Activated CD4-positive, alpha-beta T cell treated with anti-CD3 and anti-CD28 coated beads for 36 hours (primary cell): Measurements from ENCODE around the gene ADPRS. TPM values are rescaled to one million over a fixed set of nuclear protein-coding genes. Genes with fewer than 3 reads are reported as not detected.

Experiments
- ATAC-seq: fragments of 200-7000 bp; cut with Tn5 transposase; one replicate; pipeline ENCODE4 v1.10.0; 2021; ENCODE audit warnings: mild to moderate bottlenecking, moderate library complexity
- CTCF ChIA-PET: fragments of 350-600 bp; sonication (Branson Sonifier 250); formaldehyde crosslinking; loops from one replicate; lab custom pipeline; 2021; ENCODE audit warnings: antibody characterized with exemption; lab: Charles Lee
- POLR2A ChIA-PET: fragments of 350-600 bp; sonication (Branson Sonifier 250); formaldehyde crosslinking; loops from one replicate; lab custom pipeline; 2021; ENCODE audit warnings: antibody characterized with exemption, inconsistent platforms; lab: Charles Lee
- DNase-seq: peaks from one replicate; pipeline ENCODE4 v3.0.0-alpha.2; 2020
- H3K27ac Mint-ChIP-seq: one replicate; pipeline ENCODE4 v1.8.0; 2021; ENCODE audit warnings: mixed read lengths
- H3K27me3 Mint-ChIP-seq: one replicate; pipeline ENCODE4 v1.8.0; 2021; ENCODE audit warnings: mixed read lengths
- H3K36me3 Mint-ChIP-seq: one replicate; pipeline ENCODE4 v1.8.0; 2021; ENCODE audit warnings: low read depth, mixed read lengths
- H3K4me1 Mint-ChIP-seq: one replicate; pipeline ENCODE4 v1.8.0; 2021; ENCODE audit warnings: mixed read lengths
- H3K4me3 Mint-ChIP-seq: one replicate; pipeline ENCODE4 v1.8.0; 2021; ENCODE audit warnings: mild to moderate bottlenecking, moderate library complexity, mixed read lengths
- H3K9me3 Mint-ChIP-seq: one replicate; pipeline ENCODE4 v1.8.0; 2021; ENCODE audit warnings: low read depth, mixed read lengths
- intact Hi-C, 2 experiments: fragments of 100-400 bp; cut with DNase I in 1 of 2; cut with micrococcal nuclease in 1 of 2; formaldehyde crosslinking; loops; one replicate each; pipeline versions ENCODE4 v1.14.2 to v1.15.1; 2022 to 2024; cut with DNase I, micrococcal nuclease
- total RNA-seq, 2 experiments: library from RNA; stranded (reverse); gene quantifications; one replicate each; pipeline ENCODE4 v1.2.3, GENCODE V29; 2021

ADPRS gene
- total RNA-seq, 2 experiments from 2014 or later, result 34.0 to 43.9 TPM

DNA sequence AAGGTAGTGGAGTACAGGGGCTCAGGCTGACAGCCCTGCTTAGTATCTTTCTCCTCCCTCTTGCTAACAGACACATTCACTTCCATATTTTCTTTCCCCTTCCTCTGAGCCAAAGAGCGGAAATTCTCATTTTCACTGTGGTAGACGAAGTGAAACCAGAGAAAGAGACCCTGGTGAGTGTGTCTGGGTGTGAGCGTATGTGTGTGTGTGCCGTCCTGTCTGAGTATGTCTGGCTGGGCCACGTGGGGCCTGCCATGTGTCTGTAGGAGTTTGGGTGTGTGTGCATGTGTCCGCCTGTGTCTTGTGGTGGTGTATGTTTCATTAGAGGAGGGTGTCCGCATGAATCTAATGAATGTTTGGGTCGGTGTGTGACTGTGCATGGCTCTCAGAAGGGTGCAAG is 34.7 kb downstream of the ADPRS start:
- Mint-ChIP-seq H3K9me3 (no peaks in the 10 kb centered on the region), H3K4me1 (peaks cover 20% of the 10 kb centered on the region), H3K4me3 (no peak overlapping the region), H3K36me3 (no peaks in the 10 kb centered on the region), H3K27me3 (peaks cover 41% of the 10 kb centered on the region), H3K27ac (no peak overlapping the region)
- POLR2A ChIA-PET, result interaction anchor here (0.7 kb wide), 1 partner anchor 12 kb away, joined by 3 read pairs; no protein-coding TSS in a partner anchor
- CTCF ChIA-PET, result no interaction called here
- DNase-seq (peak; percentile 51), ATAC-seq (peak; percentile 73)
- intact Hi-C loops, result no loop called here

DNA sequence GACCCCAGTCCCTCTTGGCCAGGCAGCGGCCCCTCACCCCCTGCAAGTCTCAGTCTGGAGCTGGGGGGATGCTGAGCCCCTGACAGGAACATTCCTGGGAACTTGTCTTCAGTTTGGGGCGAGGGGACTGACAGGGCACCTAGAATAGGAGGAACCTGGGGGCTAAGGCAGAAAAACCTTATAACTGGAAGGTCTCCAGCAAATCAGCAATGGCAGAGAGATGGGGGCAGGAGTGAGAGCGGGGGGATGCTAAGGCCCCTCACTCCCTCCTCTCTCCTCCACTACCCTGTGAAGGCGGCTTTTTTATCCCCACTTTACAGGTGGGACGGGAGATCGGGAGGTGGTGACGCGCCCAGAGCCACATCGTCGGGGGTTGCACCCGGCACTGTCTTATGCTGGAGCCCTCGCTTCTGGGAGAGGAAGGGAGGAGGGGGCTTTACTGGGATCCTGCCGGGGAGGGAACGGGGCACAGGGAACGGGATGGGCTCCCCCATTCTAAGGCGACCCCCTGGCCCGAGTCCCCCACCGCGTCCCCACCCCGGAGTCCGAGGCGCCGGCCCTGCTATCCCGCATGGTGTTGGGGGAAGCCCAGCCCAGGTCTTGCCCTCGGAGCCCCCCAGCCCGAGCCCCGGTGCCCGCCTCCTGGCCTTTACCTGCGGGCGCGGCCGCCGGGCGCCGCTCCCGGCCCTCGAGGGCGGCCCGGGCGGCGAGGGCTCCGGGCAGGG is 35.9 kb downstream of the ADPRS start:
- ChIA-PET POLR2A (no interaction called here), CTCF (no interaction called here)
- no peaks in the 10 kb centered on the region for H3K9me3 Mint-ChIP-seq
- no peaks in the 10 kb centered on the region for H3K36me3 Mint-ChIP-seq
- H3K4me1 Mint-ChIP-seq, result peaks cover 20% of the 10 kb centered on the region
- ATAC-seq (no peak), DNase-seq (no peak)
- H3K4me3 Mint-ChIP-seq, result peak overlapping the region; percentile 15
- no peak overlapping the region for H3K27ac Mint-ChIP-seq
- intact Hi-C loops, result no loop called here
- peaks cover 41% of the 10 kb centered on the region for H3K27me3 Mint-ChIP-seq

DNA sequence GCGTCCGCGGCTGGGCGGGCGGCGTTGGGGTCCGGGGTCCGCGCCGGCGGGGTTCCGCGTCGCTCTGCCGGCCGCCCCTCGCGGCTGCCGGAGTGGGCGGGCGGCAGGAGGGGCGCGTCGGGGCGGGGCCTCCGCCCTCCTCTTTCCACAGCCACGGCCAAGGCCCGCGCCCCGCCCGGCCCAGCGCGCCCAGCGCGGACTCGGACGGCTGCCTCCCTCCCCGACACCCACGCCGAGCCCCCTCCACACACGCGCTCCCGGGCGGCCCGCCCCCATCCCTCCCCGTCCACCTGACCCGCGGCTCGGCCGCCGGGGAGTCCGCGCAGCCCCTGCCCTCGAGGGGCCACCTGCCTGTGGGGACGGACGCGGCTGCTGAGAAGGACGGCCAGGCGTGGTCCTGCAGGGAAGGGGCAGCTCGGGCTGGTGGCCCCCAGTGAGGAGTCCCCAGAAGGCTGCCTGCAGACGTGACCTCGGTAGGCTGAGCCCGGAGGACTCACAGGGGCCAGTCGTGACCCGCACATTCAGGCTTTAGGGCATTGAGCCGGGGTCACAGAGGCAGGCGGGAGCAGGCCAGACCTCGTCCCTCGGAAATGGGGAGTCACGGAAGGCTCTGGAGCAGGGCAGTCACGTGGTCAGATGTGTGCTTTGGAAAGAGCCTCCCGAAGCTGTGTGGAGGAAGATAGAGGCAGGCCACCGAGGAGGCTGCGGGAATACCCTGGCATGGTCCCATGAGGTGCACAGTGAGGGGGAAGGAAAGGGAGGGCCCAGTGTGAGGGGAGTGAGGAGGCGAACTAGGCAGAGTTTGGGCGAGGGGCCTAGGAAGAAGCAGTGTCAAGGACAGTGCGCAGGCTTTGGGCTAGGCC is 36.7 kb downstream of the ADPRS start, which contains the start of gene COL8A2:
Gene COL8A2 (minus strand): TSS at position 94 of the 863 bp plus-strand sequence. CDS start 24,980 bp downstream, outside the sequence.
- Mint-ChIP-seq H3K4me3 (peak within 1 kb of the TSS; percentile 15), H3K27ac (no peak within 1 kb of the TSS), H3K27me3 (peaks cover 41% of the 10 kb centered on the region), H3K9me3 (no peaks in the 10 kb centered on the region), H3K4me1 (peaks cover 20% of the 10 kb centered on the region), H3K36me3 (no peaks in the 10 kb centered on the region)
- no peak for DNase-seq
- intact Hi-C loops, result no loop called here
- ChIA-PET POLR2A (no interaction called here), CTCF (no interaction called here)
- ATAC-seq, result no peak

DNA sequence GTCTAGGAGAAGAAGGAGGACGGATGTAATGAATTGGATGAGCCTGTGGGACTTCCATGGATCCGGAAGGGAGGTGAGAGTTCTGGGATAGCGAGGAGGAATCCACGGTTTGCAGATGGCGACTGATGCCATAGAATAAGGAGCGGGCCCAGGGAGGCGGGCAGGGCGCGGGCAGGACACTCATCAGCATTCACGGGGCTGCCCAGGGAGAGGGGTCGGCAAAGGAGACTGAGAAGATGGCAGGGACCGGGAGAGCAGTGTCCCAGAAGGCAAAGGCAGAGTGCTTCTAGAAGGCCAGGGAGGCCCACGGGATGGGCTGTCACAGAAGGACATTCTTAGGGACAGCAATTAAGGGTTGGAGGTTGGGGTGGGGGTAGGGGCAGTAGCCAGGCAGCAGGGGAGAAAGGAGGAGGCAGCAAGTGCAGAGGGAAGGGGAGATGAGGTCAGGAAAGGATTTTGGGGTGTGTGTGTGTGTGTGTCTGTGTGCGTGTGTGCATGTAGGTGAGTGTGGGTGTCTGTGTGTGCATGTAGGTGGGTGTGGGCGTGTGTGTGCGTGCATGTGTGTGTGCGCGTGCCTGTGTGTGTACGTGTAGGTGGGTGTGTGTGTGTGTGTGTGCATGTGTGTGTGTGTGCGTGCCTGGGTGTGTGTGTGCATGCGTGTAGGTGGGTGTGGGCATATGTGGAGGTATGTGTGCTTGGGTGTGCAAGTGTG is 37.5 kb downstream of the ADPRS start:
- intact Hi-C loops, result no loop called here
- POLR2A ChIA-PET, result interaction anchor here (0.6 kb wide), 1 partner anchor 180 kb away, joined by 3 read pairs; the partner anchor contains the start of gene SH3D21

DNA sequence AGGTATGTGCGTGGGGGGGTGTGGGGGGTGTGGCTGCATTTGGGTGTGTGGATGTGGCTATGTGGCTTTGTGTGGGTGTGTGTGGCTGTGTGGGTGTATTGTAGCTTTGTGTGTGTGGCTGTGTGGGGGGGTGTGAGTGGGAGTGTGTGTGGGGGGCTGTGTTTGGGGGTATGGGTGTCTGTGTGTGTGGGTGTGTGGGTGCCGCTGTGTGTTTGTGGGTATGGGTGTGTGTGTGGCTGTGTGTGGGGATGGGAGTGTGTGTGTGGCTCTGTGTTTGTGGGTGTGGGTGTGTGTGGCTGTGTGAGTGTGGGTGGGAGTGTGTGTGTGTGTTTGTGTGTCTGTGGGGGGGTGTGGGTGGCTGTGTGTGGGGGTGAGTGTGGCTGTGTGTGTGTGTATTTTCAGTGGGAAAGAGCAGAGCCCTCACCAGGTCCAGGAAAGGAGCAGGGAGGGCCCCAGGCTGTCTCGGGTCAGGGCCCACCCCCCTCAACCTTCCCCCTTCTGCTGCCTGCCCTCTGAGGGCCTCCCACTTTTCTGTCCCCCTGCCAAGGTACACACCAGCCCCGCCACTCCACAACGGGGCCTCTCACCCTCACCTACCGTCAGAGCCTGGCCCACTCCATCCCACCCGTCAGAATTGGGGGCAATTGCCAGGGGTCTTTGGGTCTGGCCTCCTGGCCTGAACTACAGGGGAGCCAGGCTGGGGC is 38.3 kb downstream of the ADPRS start:
- Mint-ChIP-seq H3K36me3 (no peaks in the 10 kb centered on the region), H3K9me3 (no peaks in the 10 kb centered on the region), H3K4me3 (no peak overlapping the region), H3K4me1 (peaks cover 20% of the 10 kb centered on the region), H3K27me3 (peaks cover 37% of the 10 kb centered on the region), H3K27ac (no peak overlapping the region)
- intact Hi-C loops, result no loop called here
- CTCF ChIA-PET, result no interaction called here
- no peak for DNase-seq
- no peak for ATAC-seq
- POLR2A ChIA-PET, result interaction anchor here (0.6 kb wide), 1 partner anchor 179 kb away, joined by 3 read pairs; the partner anchor contains the start of gene SH3D21

More for the DNA sequence above, 37.5 kb downstream of the ADPRS start:
- Mint-ChIP-seq H3K36me3 (no peaks in the 10 kb centered on the region), H3K27ac (no peak overlapping the region), H3K4me3 (no peak overlapping the region), H3K27me3 (peaks cover 41% of the 10 kb centered on the region), H3K9me3 (no peaks in the 10 kb centered on the region), H3K4me1 (peaks cover 20% of the 10 kb centered on the region)
- ATAC-seq (no peak), DNase-seq (no peak)
- CTCF ChIA-PET, result no interaction called here

DNA sequence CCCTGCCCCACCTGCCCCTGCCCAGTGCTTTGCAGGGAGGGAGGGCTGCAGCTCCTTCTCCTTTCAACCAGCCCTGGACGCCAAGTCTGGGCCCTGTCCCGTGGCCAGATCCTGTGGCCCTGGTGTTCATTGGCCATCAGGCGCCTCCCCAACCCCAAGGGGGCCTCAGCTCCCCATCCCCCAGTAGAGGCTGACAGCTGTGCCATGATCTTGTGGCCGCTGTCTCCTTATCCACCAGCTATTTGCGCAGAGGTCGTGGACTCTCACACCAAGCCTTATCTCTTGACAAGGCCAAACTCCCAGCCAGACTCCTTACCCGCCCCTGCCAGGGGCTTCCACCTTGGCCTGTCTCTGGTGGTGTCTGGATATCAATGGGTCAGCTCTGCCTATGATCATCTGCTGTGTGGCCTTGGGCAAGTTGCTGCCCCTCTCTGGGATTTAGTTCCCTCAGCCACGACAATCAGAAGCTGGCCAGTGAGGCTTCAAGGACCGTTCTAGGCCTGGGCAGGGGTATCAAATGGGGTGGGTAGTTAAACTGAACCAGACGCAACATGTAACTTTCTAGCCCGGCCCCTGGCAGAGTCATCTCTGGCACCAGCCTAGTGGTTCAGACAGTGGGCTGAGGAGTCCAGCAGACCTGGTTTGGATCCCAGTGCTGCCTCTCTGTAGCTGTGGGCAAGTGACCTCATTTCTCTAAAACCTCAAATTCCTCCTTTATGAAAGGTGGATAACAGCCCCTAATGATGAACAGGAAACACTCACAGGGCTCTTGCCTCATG is 39.6 kb downstream of the ADPRS start:
- ChIA-PET CTCF (interaction anchor here (0.8 kb wide), 1 partner anchor 33 kb away, joined by 3 read pairs; no protein-coding TSS in a partner anchor), POLR2A (no interaction called here)
- Mint-ChIP-seq H3K27me3 (peaks cover 24% of the 10 kb centered on the region), H3K27ac (no peak overlapping the region), H3K9me3 (no peaks in the 10 kb centered on the region), H3K4me3 (no peak overlapping the region), H3K4me1 (peaks cover 14% of the 10 kb centered on the region), H3K36me3 (no peaks in the 10 kb centered on the region)
- DNase-seq (no peak), ATAC-seq (no peak)
- intact Hi-C loops, result no loop called here

DNA sequence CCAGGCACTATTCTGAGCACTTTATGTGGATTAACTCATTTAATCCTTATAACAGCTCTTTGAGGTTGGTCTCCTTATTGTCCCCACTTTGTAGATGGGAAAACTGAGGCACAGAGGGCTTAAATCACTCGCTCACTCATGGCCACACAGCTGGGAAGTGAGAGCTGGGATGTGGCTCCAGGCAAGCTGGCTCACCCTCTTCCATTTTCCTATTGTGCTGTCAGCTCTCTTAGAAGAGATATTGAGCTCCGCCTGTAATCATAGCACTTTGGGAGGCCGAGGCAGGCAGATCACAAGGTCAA is 40.2 kb downstream of the ADPRS start:
- CTCF ChIA-PET, result interaction anchor here (0.8 kb wide), 1 partner anchor 32 kb away, joined by 3 read pairs; no protein-coding TSS in a partner anchor
- peaks cover 10% of the 10 kb centered on the region for H3K4me1 Mint-ChIP-seq
- ATAC-seq (no peak), DNase-seq (no peak)
- H3K27me3 Mint-ChIP-seq, result peaks cover 18% of the 10 kb centered on the region
- H3K4me3 Mint-ChIP-seq, result no peak overlapping the region
- no peak overlapping the region for H3K27ac Mint-ChIP-seq
- POLR2A ChIA-PET, result no interaction called here
- no peaks in the 10 kb centered on the region for H3K9me3 Mint-ChIP-seq
- intact Hi-C loops, result no loop called here
- no peaks in the 10 kb centered on the region for H3K36me3 Mint-ChIP-seq

DNA sequence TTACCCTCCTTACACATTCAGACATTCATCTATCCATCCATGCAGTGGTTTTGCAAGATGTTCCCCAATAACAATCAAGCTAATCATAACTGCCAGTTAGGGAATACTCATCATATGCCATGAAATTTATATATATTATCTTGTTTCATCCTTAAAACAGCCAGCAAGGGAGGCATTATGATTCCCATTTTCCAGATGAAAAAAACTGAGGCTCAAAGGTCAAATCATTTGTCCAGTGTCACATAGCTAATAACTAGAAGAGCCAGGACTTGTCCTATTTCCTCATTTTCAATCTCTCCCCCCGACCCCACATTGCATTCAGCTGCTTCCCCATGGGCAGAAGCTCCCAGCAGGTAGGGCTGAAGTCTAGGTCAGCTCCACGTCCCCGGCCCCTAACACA is 43.3 kb downstream of the ADPRS start:
- DNase-seq, result no peak
- ATAC-seq, result no peak
- H3K4me1 Mint-ChIP-seq, result peaks cover 4% of the 10 kb centered on the region
- H3K27me3 Mint-ChIP-seq, result no peaks in the 10 kb centered on the region
- H3K9me3 Mint-ChIP-seq, result no peaks in the 10 kb centered on the region
- intact Hi-C loops, result no loop called here
- H3K27ac Mint-ChIP-seq, result no peak overlapping the region
- ChIA-PET POLR2A (no interaction called here), CTCF (interaction anchor here (0.6 to 1.9 kb wide), 9 partner anchors 9 to 871 kb away, joined by 3 to 8 read pairs (median 3); no protein-coding TSS in a partner anchor)
- H3K4me3 Mint-ChIP-seq, result no peak overlapping the region
- peaks cover under 1% of the 10 kb centered on the region for H3K36me3 Mint-ChIP-seq

DNA sequence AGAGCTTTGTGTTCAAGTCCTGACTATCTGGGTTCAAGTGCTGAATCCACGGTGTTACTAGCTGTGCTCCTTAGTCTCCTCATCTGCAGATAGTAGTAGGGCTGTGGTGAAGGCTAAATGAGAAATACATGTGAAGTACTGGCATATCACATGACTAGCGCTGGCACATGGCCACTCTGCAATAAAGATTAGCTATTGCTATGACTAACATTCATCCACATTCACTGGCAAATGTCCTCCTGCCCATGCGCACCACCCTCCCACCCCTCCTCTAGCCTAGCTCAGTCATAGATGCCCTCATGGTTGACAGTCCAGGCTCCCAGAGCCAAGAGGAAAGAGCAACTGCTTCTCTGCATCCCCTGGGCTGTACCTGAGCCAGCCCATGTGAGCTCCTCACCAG is 44.8 kb downstream of the ADPRS start:
- POLR2A ChIA-PET, result interaction anchor here (1.0 kb wide), 1 partner anchor 9 kb away, joined by 4 read pairs; no protein-coding TSS in a partner anchor
- peaks cover 4% of the 10 kb centered on the region for H3K4me1 Mint-ChIP-seq

DNA sequence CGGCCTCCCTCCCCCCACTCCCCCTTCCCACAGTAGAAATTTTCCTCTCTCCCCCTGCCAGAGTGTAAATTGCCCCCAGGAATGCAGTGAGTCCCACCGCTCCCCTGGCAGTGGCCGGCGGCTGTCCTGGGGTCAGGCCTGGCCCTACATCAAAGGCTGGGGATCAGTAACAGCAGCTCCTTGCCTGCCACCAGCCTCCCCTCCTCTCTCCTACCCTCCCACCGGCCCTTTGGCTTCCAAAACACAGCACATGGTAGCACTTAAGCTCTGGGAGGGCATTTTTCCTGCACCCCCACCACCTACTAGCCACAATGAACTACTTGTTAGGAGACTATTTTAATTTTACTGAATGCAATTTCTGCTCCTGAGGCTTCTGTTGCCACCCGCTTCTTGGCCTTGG is 45.3 kb downstream of the ADPRS start:
- Mint-ChIP-seq H3K4me3 (no peak overlapping the region), H3K27me3 (no peaks in the 10 kb centered on the region), H3K4me1 (peaks cover 4% of the 10 kb centered on the region), H3K9me3 (no peaks in the 10 kb centered on the region), H3K27ac (no peak overlapping the region), H3K36me3 (peaks cover 7% of the 10 kb centered on the region)
- DNase-seq, result no peak
- POLR2A ChIA-PET, result interaction anchor here (1.0 kb wide), 1 partner anchor 8 kb away, joined by 4 read pairs; no protein-coding TSS in a partner anchor
- CTCF ChIA-PET, result interaction anchor here (0.5 to 3.2 kb wide), 16 partner anchors 10 to 328 kb away, joined by 3 to 28 read pairs (median 4); no protein-coding TSS in a partner anchor
- intact Hi-C loops, result loop anchor here (1.0 to 2.0 kb wide), 2 partner anchors 35 to 251 kb away; partner anchors contain the start of gene AGO1 (in 1 of the 2)
- ATAC-seq, result no peak

More for the DNA sequence above, 44.8 kb downstream of the ADPRS start:
- Mint-ChIP-seq H3K27ac (no peak overlapping the region), H3K4me3 (no peak overlapping the region), H3K27me3 (no peaks in the 10 kb centered on the region), H3K9me3 (no peaks in the 10 kb centered on the region), H3K36me3 (peaks cover 6% of the 10 kb centered on the region)
- intact Hi-C loops, result no loop called here
- DNase-seq (no peak), ATAC-seq (peak; percentile 27)
- CTCF ChIA-PET, result interaction anchor here (0.5 to 3.2 kb wide), 15 partner anchors 10 to 311 kb away, joined by 3 to 28 read pairs (median 4); partner anchors contain the start of gene SH3D21
